Colonic mucosa (tissue), 4 donors: Measurements from ENCODE around the gene RAPGEF6. TPM values are rescaled to one million over a fixed set of nuclear protein-coding genes. Genes with fewer than 3 reads are reported as not detected.
"Not testable (repeated sequence)": the region's sequence is repeated elsewhere in the genome, so short reads cannot be mapped to it uniquely, and the experiment has no call there.

Experiments used
- DNase-seq: peaks from one replicate; pipeline ENCODE4 v3.0.0-alpha.2; 2020
- H3K27ac ChIP-seq: fragments of 200-600 bp; one replicate; pipeline ENCODE4 v1.8.0; 2021
- H3K27me3 ChIP-seq: fragments of 200-600 bp; one replicate; pipeline ENCODE4 v1.8.0; 2021
- H3K36me3 ChIP-seq: fragments of 200-600 bp; one replicate; pipeline ENCODE4 v1.8.0; 2021
- H3K4me1 ChIP-seq: fragments of 200-600 bp; one replicate; pipeline ENCODE4 v1.8.0; 2021; ENCODE audit warnings: mild to moderate bottlenecking
- H3K4me3 ChIP-seq: fragments of 200-600 bp; one replicate; pipeline ENCODE4 v1.8.0; 2021
- H3K9ac ChIP-seq, 2 donors: one replicate each; pipeline ENCODE4 v1.7.0; 2013; ENCODE audit warnings: control low read depth in 2 of 2, low read depth in 2 of 2, low read length in 2 of 2
- H3K9me3 ChIP-seq: fragments of 200-600 bp; one replicate; pipeline ENCODE4 v1.8.0; 2021
- CTCF ChIP-seq: fragments of 200-600 bp; IDR thresholded peaks from one replicate; pipeline ENCODE4 v1.8.0; 2022; ENCODE audit warnings: antibody characterized with exemption, mild to moderate bottlenecking
- intact Hi-C: fragments of 100-400 bp; cut with DNase I; formaldehyde crosslinking; loops from one replicate; pipeline ENCODE4 v1.14.1; 2022
- total RNA-seq, 2 donors: library from RNA; stranded (reverse); fragmentation: NEBNext Ultra II Directional in 1 of 2; extraction: Animal tissue kit (Norgen Biotek cat#: 25700) in 1 of 2; gene quantifications; one replicate each; pipeline ENCODE4 v1.2.1, GENCODE V29; 2021
- donor health status: healthy.
- donor health status: DM: no; HTN: no; CAD: no.
- donor health status: DM: no; HTN: no; CAD: no.

RAPGEF6 gene
- total RNA-seq, 2 donors from 2014 or later, result 14.9 to 16.2 TPM

GRCh38 chr5:131491749-131492148, 143.3 kb downstream of the RAPGEF6 start:
- H3K9ac ChIP-seq, result no peak overlapping the region
- no peaks in the 10 kb centered on the region for H3K36me3 ChIP-seq
- intact Hi-C loops, result no loop called here
- no peak for TF ChIP-seq CTCF
- no peak overlapping the region for H3K4me3 ChIP-seq
- H3K9me3 ChIP-seq, result no peaks in the 10 kb centered on the region
- no peak overlapping the region for H3K27ac ChIP-seq
- no peak for DNase-seq
- no peaks in the 10 kb centered on the region for H3K4me1 ChIP-seq
- H3K27me3 ChIP-seq, result no peaks in the 10 kb centered on the region

DNA sequence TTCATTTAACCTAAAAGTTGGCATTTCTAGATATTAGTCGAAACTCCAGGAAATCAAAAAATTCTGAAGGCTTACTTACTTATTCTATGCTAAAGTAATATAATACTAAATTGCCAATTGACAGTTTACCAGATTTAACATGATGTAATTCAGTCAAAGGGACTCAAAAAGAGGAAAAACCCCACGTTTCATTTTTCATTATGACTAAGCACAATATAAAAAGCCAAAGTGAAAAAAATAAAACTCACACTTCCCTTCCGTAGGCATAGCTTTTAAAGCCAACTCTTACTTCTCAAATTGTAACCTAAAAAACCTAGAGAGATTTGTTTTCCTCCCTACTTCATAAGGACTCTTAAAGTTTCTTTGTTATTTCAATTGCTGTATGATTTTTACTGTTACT, 146.6 kb downstream of the RAPGEF6 start:
- Histone ChIP-seq H3K9ac (no peak overlapping the region), H3K4me1 (no peaks in the 10 kb centered on the region), H3K36me3 (no peaks in the 10 kb centered on the region), H3K27ac (no peak overlapping the region), H3K27me3 (no peaks in the 10 kb centered on the region), H3K4me3 (no peak overlapping the region), H3K9me3 (no peaks in the 10 kb centered on the region)
- TF ChIP-seq CTCF, result no peak
- intact Hi-C loops, result no loop called here
- no peak for DNase-seq

- H3K27ac ChIP-seq, H3K4me3 ChIP-seq, H3K9ac ChIP-seq, H3K9me3 ChIP-seq, H3K36me3 ChIP-seq, H3K4me1 ChIP-seq, intact Hi-C loops, H3K27me3 ChIP-seq, DNase-seq: not testable (repeated sequence)
Measured at GRCh38 chr5:131487371-131487770, 147.7 kb downstream of the RAPGEF6 start.

- H3K9me3 ChIP-seq, result no peaks in the 10 kb centered on the region
Measured at GRCh38 chr5:131482617-131483016, 152.4 kb downstream of the RAPGEF6 start.

DNA sequence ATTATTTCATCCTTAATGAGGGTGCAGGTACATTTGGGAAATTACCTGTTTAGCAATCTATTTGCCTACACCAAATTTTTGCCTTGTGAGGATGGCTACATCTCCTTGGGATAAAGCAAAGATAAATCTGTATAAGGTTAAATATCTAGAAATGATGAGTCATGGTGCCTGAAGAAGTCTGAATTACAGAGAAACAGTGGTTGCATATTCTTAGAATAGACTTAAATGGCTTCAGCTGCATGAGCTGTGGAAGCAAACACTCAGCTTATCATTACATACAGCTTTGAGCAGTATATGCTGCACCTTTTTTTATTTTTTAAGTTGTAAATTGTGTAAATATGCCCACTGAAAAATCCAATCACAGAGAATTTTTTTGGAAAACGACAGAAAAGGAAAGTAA, 153.5 kb downstream of the RAPGEF6 start:
- Histone ChIP-seq H3K9me3 (no peaks in the 10 kb centered on the region), H3K4me1 (no peaks in the 10 kb centered on the region), H3K36me3 (no peaks in the 10 kb centered on the region), H3K27me3 (no peaks in the 10 kb centered on the region), H3K27ac (no peak overlapping the region), H3K9ac (no peak overlapping the region), H3K4me3 (no peak overlapping the region)
- TF ChIP-seq CTCF, result no peak
- intact Hi-C loops, result no loop called here
- no peak for DNase-seq

More at GRCh38 chr5:131482617-131483016, 152.4 kb downstream of the RAPGEF6 start:
- no peak for DNase-seq
- H3K9ac ChIP-seq, result no peak overlapping the region
- no peaks in the 10 kb centered on the region for H3K4me1 ChIP-seq
- intact Hi-C loops, result no loop called here
- no peaks in the 10 kb centered on the region for H3K36me3 ChIP-seq
- no peak overlapping the region for H3K4me3 ChIP-seq
- no peak overlapping the region for H3K27ac ChIP-seq
- no peak for TF ChIP-seq CTCF
- H3K27me3 ChIP-seq, result no peaks in the 10 kb centered on the region

GRCh38 chr5:131475541-131475941, 159.5 kb downstream of the RAPGEF6 start:
- Histone ChIP-seq H3K36me3 (no peaks in the 10 kb centered on the region), H3K4me3 (no peak overlapping the region), H3K27me3 (no peaks in the 10 kb centered on the region), H3K9me3 (no peaks in the 10 kb centered on the region), H3K4me1 (no peaks in the 10 kb centered on the region), H3K9ac (no peak overlapping the region), H3K27ac (no peak overlapping the region)
- intact Hi-C loops, result no loop called here
- TF ChIP-seq CTCF, result no peak
- no peak for DNase-seq
